Activated T-helper 9 cell treated with anti-CD3 and anti-CD28 coated beads, Interleukin-2, amount 50 U/mL, for 16 hours (primary cell): ENCODE data around the gene PLA2G2E.

Experiments
- DNase-seq: peaks from one replicate; pipeline ENCODE4 v3.0.0-alpha.2; 2020; ENCODE audit warnings: low read depth

The PLA2G2E gene

GRCh38 chr1:19923137-19923952 is at the start of gene PLA2G2E:
Gene PLA2G2E (minus strand): TSS chr1:19923617. CDS start chr1:19923559, 58 bp downstream.
- DNase-seq = no peak

DNA sequence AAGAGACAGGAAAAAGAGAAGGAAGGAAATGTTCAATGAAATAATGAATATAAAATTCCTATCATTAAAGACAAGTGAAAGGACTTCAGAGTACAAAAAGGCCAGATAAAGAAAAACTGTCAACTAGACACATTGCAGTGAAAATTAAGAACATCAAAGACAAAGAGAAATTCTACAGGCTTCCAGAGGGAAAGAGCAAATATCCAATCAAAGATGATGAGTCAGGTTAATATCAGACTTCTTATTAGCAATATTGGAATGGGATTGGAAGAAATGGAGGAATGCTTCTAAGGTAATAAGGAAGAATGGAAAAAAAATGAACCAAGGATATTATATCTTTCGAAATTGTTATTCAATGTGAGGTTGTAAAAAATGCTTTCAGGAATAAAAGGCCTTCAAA is 48.2 kb upstream of the PLA2G2E start:
- DNase-seq = no peak

GRCh38 chr1:19969898-19970660 is 46.7 kb upstream of the PLA2G2E start:
- no peak for DNase-seq

DNA sequence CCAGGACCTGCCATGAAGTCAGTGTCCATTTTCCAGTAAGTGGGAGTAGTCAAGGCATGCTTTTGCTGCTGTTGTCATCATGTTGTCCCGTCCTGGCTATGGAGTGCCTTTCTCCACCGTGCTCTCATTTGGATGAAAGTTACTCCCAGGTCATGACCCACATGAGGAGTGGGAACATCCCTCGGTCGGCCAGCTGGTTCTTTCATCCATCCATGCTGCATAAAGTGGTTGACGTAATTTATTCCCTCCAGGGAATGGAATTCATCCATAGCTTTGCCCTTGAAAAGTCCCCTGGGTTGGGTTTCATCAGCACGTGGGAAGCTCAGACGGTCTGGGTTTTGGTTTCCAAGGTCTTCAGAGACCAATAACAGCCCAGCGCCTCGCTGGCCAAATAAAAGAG is 44.4 kb upstream of the PLA2G2E start:
- DNase-seq = no peak

GRCh38 chr1:19964542-19964941 is 41.1 kb upstream of the PLA2G2E start:
- DNase-seq = no peak

DNA sequence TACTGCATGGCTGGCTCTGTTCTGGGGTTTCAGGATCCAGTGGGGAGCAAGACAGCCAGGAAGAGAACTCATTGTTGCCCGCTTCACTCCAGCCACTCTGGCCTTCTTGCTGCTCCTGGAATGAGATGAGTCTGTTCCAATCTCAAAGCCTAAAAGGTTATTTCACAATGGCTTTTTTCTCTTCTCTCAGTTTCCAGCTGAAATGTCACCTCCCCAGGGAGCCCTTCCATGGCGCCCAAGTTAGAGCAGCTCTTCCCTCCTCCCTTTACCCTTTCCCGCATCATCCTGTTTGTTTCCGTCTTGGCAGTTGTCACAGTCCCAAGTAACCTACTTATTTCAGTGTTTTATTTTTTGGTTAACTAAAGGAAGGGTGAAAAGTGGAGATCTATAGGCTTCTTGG is 40.2 kb upstream of the PLA2G2E start:
- DNase-seq = no peak

- no peak for DNase-seq
These were observed 37.2 kb upstream of the PLA2G2E start for GRCh38 chr1:19960591-19960990.

DNA sequence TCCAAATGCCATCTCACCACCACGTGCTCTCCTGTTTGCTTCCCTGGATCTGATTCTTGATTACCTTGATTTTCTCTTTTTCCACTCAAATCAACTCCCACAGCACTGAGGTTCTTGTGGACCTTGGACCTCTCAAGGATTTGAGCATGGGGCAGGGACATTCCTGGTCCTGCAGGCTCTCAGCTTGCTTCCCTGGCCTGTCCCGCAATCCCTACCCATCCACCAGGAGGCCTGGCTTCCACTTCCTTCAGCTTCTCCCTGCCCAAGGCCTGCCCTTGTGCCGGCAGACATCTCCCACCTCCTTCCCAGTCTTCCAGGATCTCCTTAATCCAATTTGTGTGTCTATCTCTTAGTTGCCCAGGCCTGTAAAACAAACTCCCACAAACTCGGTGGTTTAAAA is 34.4 kb upstream of the PLA2G2E start:
- DNase-seq = no peak

- no peak for DNase-seq
These were observed 32.2 kb upstream of the PLA2G2E start for GRCh38 chr1:19955534-19956170.

GRCh38 chr1:19954059-19954458 is 30.6 kb upstream of the PLA2G2E start:
- DNase-seq = no peak

- DNase-seq = no peak
These were observed 25.6 kb upstream of the PLA2G2E start for GRCh38 chr1:19949016-19949415.

DNA sequence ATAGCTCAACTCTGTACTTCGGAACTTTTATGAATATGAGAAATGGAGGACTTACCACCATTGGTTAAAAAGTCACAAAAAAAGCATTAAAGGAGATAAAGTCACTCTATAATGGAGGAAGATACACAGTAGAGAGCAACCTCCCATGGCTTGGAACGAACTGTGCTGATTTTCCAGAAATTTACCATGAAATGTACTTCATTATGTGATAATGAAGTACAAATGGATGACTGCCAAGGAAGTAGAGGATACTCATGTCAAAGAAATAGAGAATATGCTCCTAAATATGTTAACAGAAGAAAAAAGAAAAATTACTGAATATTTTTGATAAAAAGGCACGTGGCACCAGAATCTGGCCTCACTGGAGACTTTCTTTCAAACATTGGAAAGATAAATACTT is 23.6 kb upstream of the PLA2G2E start:
- no peak for DNase-seq

DNA sequence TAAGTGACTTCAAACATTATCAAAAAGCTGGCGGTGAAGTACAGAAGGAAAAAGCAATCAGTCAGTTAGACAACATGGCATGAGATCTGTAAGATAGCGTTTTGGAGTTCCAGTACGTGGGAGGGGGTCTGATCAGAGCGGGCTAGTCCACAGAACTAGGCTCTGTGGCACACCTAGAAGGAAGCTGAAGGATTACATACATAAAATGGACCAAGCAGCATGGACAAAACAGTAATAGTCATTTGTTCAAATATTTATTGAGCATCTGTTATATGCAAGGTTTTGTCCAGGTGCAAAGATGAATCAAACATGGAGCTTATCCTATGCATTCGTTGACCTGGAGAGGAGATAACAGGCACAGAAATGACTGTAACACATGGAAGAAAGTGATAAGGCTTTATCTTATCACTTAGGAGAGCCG is 22.9 kb upstream of the PLA2G2E start:
- DNase-seq = no peak

DNA sequence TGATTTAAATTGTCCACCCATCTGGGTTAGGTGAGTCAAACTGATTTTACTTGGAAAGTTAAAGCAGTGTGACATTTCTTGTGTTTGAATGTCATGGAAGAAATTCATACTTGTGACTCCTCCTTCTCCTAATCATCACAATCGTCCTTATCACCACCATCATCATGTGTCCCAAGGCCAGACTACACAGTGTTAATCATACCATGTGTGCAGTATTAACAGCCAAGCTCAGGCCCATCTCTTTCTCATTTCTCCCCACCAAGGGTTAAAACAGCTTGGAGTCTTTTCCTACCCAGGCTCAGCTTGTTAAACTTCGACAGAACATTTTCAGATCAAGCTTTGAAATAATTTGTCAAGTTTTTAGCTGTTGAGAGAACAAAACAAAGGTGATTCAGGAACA is 22.5 kb upstream of the PLA2G2E start:
- DNase-seq = no peak

DNA sequence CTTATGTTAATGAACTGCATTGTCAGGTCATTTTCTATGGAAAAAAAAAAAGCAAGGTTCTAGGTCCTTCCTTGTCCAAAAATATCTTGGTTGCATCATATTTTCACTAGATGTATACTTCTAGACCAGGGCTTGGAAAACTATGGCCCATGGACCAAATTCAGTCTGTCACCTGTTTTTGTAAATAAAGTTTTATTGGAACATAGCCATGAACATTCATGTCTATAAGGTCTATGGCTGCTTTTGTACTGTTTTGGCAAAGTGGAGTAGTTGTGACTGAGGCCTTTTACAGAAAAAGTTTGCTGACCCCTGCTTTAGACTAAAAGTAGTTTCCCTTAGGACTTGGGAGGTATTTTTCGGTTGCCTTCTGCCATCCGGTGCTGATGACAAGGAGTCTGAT is 19.2 kb upstream of the PLA2G2E start:
- DNase-seq = no peak

GRCh38 chr1:19942088-19942487 is 18.7 kb upstream of the PLA2G2E start:
- no peak for DNase-seq

DNA sequence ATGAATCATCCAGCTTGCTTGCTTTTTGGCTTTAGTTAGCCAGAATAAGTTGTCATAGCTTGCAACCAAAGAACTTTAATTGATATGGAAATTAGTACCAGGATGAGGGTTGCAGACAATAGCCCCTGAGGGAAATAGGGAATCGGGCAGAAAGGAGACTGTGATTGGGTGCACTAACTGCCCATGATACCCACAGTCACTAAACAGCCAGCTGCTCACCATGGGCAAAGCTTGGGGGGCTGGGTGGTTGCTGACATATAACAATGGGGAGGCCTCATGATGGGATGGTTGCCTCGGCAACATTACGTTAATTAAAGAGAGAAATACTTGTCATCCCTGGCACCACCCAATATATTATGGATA is 17.8 kb upstream of the PLA2G2E start:
- DNase-seq = no peak

DNA sequence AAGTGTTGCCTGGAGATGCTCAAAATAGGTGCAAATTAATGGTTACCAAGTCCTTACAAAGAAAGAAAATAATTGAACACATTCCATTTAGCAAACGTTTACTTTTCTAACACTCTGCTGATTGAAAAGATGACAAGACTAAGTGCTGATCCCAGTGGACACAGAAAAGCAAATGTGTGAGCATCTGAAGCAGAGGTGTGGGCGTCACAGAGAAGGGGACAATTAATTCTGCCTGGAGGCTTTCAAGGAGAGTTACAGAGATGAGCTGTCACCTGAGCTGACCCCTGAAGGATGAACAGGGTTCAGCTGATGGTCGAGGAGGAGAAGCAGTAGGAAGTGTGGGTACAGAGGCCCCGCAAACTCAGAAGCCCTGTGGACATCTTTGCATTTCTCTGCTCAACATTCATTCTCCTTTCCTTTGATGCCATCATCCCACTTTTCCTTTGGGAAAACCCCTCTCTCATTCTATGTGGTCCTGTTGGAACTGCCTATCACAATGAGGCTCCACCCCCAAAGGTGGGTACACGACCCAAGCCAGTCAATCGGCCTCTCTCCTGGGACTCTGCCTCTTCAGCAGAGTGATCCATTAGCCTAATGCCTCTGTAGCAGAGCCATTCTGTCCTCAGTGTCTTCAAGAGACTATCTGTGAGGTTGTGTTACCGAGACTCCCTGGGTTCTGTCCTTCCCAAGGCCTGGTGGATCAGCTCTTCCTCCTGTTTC is 17.2 kb upstream of the PLA2G2E start:
- DNase-seq = no peak

DNA sequence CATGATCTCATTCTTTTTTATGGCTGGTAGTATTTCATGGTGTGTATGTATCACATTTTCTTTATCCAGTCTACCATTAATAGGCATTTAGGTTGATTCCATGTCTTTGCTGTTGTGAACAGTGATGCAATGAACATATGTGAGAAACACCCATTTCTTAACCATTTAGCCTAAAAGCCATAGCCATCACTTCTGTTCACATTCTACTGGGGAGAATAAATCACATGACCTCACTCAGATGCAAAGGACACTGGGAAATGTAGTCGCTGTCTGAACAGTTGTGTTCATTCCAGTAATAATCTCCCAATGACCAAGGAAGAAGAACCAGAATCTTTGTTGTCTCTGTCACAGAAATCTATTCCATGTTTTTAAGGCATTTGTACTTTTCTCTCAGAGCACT is 15.1 kb upstream of the PLA2G2E start:
- no peak for DNase-seq

DNA sequence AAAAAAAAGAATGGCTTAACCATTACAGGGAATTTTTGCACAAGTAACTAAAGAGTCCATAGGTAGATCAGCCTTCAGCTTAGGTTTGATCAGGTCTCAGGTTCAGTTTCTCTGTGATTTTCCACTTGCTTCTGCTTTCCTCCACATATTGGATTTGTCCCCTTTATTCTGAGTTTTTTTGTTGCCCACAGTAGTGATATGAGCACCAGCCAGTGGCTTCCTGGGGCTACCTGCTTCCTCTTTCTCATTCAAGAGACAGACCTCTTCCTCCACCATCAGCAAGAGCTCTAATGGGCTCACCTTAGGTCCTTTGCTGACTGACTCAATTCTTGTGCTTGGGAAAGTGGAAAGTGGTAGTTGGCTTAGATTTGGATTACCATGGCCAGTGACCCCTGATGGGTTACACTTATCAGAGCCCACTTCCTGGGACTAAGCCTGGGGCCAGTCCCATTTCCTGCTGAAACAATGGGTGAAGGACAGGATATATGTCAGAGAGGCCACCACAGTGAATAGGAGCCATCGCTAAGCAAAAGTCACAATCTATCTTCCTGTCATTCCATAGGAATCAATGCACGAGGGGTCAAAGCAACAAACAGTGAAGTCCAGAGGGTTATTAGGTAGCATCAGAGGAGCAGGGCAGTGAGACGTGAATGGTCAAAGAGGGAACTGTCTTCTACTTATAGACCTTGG is 12.8 kb upstream of the PLA2G2E start:
- no peak for DNase-seq

- DNase-seq = no peak
These were observed 10.9 kb upstream of the PLA2G2E start for GRCh38 chr1:19934336-19934735.

DNA sequence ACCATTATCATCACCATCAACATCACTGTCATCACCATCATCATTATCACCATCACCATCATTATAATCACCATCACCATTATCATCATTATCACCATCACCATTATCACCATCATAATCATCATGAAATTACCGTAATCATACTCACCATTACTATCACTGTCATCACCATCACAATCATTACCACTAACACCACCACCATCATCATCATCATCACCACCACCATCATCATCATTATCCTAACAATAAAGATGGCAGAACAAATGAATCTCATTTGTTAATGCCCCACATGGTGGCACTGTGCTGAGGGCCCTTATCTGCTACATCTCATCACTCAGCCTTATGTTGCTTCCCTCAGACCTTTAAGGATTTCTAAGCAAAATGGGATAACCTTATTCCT is 9.4 kb upstream of the PLA2G2E start:
- no peak for DNase-seq
